KMS-11 (cell line): ENCODE measurements around the gene ASCL5.

Experiments
- H2AFZ ChIP-seq: fragments of 200-600 bp; sonication (generic); 2 replicates; pipeline ENCODE4 v1.6.1; 2016; ENCODE audit warnings: antibody characterized with exemption, mixed run types, low read depth
- H3K27ac ChIP-seq: fragments of 200-600 bp; sonication (generic); 2 replicates; pipeline ENCODE4 v1.6.1; 2016; ENCODE audit warnings: mild to moderate bottlenecking, mixed run types
- H3K27me3 ChIP-seq: fragments of 200-600 bp; sonication (generic); 2 replicates; pipeline ENCODE4 v1.6.1; 2017; ENCODE audit warnings: mild to moderate bottlenecking, low read depth, mixed run types, moderate library complexity; ENCODE audit not compliant: insufficient read depth
- H3K36me3 ChIP-seq: fragments of 200-600 bp; sonication (generic); 2 replicates; pipeline ENCODE4 v1.6.1; 2017; ENCODE audit warnings: mild to moderate bottlenecking, mixed run types; ENCODE audit not compliant: insufficient read depth
- H3K4me1 ChIP-seq: fragments of 200-600 bp; sonication (generic); 2 replicates; pipeline ENCODE4 v1.6.1; 2016; ENCODE audit warnings: mild to moderate bottlenecking, low read depth, mixed run types; ENCODE audit not compliant: poor library complexity, severe bottlenecking
- H3K4me2 ChIP-seq: fragments of 200-600 bp; sonication (generic); 2 replicates; pipeline ENCODE4 v1.7.0; 2016; ENCODE audit warnings: mild to moderate bottlenecking, mixed run types
- H3K4me3 ChIP-seq: fragments of 200-600 bp; sonication (generic); IDR thresholded peaks from 2 replicates; pipeline ENCODE4 v1.6.1; 2017; ENCODE audit warnings: low read depth, low read length, mixed read lengths; ENCODE audit not compliant: insufficient read depth
- H3K79me2 ChIP-seq: fragments of 200-600 bp; sonication (generic); 2 replicates; pipeline ENCODE4 v1.6.1; 2016; ENCODE audit warnings: low read depth, mixed run types; ENCODE audit not compliant: insufficient read depth
- H3K9ac ChIP-seq: fragments of 200-600 bp; sonication (generic); 2 replicates; pipeline ENCODE4 v1.6.1; 2016; ENCODE audit warnings: mild to moderate bottlenecking, mixed run types
- H4K20me1 ChIP-seq: fragments of 200-600 bp; sonication (generic); 2 replicates; pipeline ENCODE4 v1.6.1; 2016; ENCODE audit warnings: mild to moderate bottlenecking, mixed run types; ENCODE audit not compliant: insufficient read depth
- CTCF ChIP-seq: fragments of 200-600 bp; sonication (generic); conservative IDR thresholded peaks from 2 replicates; pipeline ENCODE4 v1.6.1; 2017; ENCODE audit warnings: low read depth, mild to moderate bottlenecking, antibody characterized with exemption, low read length, moderate library complexity, mixed read lengths

ASCL5 gene

GRCh38 chr1:201090541-201090940, 36.4 kb downstream of the ASCL5 start:
- Histone ChIP-seq H3K4me1 (no peaks in the 10 kb centered on the region), H3K27me3 (no peaks in the 10 kb centered on the region), H3K4me2 (no peak overlapping the region), H3K79me2 (no peaks in the 10 kb centered on the region), H3K9ac (no peak overlapping the region), H2AFZ (no peak overlapping the region), H4K20me1 (no peaks in the 10 kb centered on the region), H3K4me3 (no peak overlapping the region), H3K36me3 (no peaks in the 10 kb centered on the region), H3K27ac (no peak overlapping the region)
- TF ChIP-seq CTCF, result no peak

- H3K36me3 ChIP-seq, result no peaks in the 10 kb centered on the region
- H3K27ac ChIP-seq, result no peak overlapping the region
- H3K9ac ChIP-seq, result no peak overlapping the region
- H4K20me1 ChIP-seq, result no peaks in the 10 kb centered on the region
- H3K4me1 ChIP-seq, result no peaks in the 10 kb centered on the region
- TF ChIP-seq CTCF, result no peak
- H3K4me2 ChIP-seq, result no peak overlapping the region
- no peaks in the 10 kb centered on the region for H3K27me3 ChIP-seq
- H3K79me2 ChIP-seq, result no peaks in the 10 kb centered on the region
- no peak overlapping the region for H3K4me3 ChIP-seq
- H2AFZ ChIP-seq, result no peak overlapping the region
Measured at GRCh38 chr1:201089596-201089995, 37.4 kb downstream of the ASCL5 start.

GRCh38 chr1:201088901-201089525, 38.0 kb downstream of the ASCL5 start:
- Histone ChIP-seq H3K79me2 (no peaks in the 10 kb centered on the region), H3K27ac (no peak overlapping the region), H3K4me1 (no peaks in the 10 kb centered on the region), H4K20me1 (no peaks in the 10 kb centered on the region), H3K9ac (no peak overlapping the region), H2AFZ (no peak overlapping the region), H3K27me3 (no peaks in the 10 kb centered on the region), H3K4me3 (no peak overlapping the region), H3K36me3 (no peaks in the 10 kb centered on the region), H3K4me2 (no peak overlapping the region)
- no peak for TF ChIP-seq CTCF

- TF ChIP-seq CTCF, result no peak
- H3K79me2 ChIP-seq, result no peaks in the 10 kb centered on the region
- no peak overlapping the region for H3K4me2 ChIP-seq
- H3K4me3 ChIP-seq, result no peak overlapping the region
- no peaks in the 10 kb centered on the region for H3K4me1 ChIP-seq
- H2AFZ ChIP-seq, result no peak overlapping the region
- H3K9ac ChIP-seq, result no peak overlapping the region
- no peaks in the 10 kb centered on the region for H3K36me3 ChIP-seq
- no peaks in the 10 kb centered on the region for H3K27me3 ChIP-seq
- no peaks in the 10 kb centered on the region for H4K20me1 ChIP-seq
- no peak overlapping the region for H3K27ac ChIP-seq
Measured at GRCh38 chr1:201088395-201088794, 38.6 kb downstream of the ASCL5 start.
